HG03457 (cell line): ENCODE measurements around the gene SELENOS.

Experiments used
- ATAC-seq: cut with Tn5 transposase; IDR thresholded peaks from one replicate; pipeline ENCODE4 v1.9.1; 2021; ENCODE audit warnings: moderate number of reproducible peaks; ENCODE audit not compliant: unreplicated experiment

Gene SELENOS

DNA sequence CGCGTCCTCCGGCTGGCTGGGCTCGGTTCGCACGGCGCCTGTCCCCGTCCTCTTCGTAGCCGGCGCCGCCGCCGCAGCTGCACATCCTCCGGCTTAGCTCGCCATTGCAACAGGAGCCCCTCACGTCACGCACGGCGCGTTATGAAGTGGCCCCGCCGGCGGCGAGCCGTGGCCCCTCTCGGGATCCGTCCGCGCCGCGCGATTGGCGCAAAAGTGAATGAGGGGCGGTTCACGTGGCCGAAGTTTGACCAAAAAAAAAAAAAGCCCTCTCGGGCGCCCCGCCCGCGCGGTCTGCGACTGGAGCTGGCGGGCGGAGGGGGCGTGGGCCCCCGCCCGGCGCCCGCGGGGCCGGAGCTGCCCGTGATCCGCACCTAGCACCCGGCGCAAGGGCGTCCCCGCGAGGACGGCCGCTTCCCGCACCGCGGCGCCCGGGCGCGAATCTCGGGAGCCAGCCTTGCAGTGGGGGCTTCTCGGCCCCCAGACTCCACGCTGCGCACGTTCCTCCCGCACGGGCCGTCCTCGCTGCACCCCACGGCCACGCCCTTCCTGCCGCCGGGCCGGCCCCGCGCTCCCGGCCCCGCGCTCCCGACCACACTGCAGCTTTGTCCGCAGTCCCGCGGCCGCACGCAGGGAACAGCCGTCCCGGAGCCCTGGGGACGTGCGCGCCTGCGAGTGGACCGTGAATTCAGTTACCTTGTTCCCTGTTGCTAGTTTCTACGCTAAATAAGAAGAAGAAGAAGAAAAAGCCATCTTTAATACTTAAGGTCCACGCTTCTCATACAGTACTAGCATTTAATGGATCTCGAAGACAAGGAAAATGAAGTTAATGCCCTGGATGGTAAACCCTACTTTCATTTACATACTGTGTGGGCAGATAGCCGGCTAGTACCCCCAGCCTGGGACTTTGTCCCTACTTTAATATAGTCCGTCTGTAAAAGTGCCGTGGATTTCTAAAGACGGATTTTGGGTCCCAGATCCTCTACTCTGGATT is 25.2 kb downstream of the SELENOS start, which contains the start of gene CHSY1:
Gene CHSY1, minus strand, starts transcription at position 219 of the 991 bp plus-strand sequence. CDS start 592 bp downstream, outside the sequence.
- ATAC-seq: peak; percentile 60

DNA sequence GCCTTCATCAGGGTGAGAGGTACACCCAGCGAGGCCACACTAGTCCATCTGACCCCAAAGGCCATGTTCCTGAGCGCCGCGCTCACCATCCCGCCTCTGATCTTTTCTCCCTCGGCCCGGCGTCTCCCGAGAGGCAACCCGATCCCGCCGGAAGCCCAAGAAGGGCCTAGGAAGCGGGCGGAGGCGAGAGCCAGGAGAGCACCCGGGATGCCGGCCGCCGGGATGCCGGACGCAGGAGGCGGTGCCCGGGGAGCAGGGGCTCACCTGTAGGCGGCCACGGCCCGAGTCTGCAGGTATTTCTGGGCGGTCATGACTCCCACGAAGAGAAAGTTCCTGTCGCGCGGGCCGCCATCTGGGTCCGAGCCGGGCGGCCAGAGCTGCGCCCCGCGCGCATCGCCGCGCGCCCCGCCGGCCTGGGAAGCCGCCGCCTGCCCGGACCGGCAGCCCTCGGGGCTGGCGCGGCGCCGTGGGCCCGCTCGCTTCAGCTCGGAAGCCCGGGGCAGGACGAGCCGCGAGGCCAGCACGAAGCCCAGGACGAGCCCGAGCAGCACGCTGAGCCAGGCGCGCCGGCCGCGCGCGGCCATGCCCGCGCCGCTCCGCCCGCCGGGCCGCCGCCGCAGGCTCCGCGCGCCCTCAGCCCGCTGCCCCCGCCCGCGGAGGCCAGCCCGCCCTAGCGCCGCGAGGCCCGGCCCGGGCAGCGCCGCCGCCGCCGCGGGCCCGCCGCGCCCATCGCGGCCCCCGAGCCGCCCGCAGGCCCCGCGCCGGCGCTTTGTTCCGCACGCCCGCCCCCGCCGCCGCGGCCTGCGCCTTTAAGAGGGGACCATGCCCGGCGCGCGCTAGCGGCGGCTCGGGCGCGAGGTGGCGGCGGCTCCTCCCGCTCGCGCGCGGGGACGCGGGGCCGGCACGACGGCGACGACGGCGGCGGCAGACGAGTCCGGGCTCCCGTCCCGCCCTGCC is 26.1 kb downstream of the SELENOS start:
- peak; percentile 23 for ATAC-seq

GRCh38 chr15:101250341-101250831 is 26.9 kb downstream of the SELENOS start:
- ATAC-seq: no peak

- no peak for ATAC-seq
Observed at GRCh38 chr15:101248274-101248673, 29.0 kb downstream of the SELENOS start.

DNA sequence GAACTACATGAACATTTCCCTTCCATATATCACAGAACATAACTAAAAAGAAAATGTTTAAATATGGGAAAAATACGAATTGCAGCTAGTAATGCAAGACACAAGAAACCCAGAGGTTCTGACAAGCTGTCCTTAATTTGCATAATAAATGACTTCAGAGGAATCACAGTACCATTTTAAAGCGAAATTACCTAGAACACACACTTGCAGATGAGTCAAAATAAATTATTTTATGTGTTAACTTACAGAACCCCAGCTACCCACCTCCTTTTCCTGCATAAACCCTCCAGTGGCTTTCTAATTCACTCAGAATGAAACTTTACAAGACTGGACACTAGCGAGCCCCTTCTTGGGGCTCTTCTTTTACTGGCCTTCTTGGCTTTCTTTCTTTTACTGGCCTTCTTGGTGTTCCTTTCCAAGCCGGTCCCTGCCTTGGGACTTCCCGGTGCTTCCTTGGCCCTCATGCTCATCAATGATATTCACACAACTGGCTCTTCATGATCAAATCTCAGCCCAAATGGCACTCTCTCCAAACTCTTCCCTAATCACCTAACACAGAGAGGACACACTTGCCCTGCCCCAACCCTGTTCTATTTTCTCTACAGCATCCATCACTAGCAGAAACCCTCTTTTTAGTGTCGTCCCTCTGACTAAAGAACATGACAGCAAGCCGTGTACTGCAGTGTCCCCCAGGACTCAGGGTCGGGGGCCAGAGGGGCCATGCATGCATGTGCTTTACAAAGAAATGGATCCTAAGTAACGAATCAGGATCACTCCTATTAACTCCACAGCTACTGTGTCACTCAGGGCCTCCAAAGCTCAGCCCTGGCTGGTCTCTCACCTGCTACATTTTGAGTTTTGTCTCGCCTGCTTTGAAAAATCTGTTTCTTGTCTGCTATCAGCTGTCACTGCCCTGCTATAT is 30.2 kb downstream of the SELENOS start:
- ATAC-seq: no peak

DNA sequence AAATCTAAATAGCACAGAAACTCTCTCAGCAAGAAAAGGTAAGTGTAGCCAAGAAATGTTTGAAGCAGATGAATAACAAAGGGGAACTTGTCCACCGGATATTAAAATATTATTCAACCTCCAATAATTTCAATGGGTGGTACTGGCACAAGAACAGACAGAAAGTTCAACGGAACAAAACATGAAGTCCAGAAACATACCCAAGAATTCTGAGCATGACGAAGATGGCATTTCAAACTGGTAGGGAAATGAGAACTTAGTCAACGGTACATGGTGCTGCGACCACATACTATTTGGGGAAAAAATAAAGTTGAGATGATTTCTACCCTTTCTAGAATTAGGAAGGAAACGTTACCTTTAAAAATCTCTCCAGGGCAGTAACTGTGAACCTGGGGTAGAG is 30.9 kb downstream of the SELENOS start:
- no peak for ATAC-seq

DNA sequence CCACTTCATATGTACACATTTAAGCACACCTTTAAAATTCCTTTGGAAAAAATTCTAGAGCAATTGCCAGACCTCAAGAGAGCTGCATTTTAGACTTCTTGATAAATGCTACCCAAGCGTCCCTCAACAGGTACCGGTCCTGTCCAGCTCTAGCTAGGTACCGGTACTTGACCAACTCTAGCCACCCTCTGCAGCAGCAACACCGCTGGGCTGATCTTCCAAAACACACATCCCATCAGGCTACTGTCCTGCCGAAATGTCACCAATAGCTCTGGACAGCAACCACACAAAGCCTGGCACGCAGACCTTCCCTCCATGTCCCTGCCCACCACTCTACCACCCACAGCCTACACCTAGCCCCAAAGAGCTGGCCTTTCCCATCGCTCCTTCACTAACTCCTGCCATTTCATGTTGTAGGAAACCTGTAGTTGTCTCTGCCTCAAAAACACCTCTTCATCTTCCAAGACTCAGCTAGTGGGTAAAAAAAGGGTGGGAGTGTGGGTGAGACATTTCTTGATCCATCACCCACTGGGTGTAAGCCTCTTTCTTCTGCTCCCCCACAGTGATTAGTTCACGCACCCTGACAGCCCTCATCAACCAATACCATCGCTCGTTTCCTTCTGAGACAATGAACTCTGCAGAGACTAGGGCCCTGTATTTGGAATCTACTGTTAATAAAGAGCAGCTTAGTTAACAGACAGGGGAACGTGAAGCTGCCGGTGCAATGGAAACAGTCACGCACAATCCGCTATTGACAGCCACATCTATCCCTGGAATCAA is 32.2 kb downstream of the SELENOS start:
- ATAC-seq: no peak

GRCh38 chr15:101244036-101244781 is 33.1 kb downstream of the SELENOS start:
- ATAC-seq: no peak

DNA sequence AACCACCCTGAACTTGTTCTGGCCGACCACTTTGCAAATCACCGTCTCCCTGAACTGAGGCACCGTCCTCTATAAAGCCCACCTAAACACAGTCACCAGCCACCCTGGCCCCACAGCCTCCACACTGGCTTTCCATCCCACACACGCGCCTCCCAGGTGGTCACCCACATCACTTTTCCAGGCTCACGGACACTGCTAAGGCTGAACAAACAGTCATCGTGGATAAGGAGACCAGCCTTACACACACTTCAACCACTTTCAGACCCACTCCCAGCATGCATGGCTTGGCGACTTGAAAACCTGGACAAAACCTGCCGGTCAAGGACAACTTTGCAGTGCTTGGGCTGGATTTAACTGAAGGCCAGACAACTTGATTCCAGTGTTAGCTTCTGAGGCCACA is 33.9 kb downstream of the SELENOS start:
- ATAC-seq: no peak

GRCh38 chr15:101242999-101243336 is 34.3 kb downstream of the SELENOS start:
- ATAC-seq: no peak

DNA sequence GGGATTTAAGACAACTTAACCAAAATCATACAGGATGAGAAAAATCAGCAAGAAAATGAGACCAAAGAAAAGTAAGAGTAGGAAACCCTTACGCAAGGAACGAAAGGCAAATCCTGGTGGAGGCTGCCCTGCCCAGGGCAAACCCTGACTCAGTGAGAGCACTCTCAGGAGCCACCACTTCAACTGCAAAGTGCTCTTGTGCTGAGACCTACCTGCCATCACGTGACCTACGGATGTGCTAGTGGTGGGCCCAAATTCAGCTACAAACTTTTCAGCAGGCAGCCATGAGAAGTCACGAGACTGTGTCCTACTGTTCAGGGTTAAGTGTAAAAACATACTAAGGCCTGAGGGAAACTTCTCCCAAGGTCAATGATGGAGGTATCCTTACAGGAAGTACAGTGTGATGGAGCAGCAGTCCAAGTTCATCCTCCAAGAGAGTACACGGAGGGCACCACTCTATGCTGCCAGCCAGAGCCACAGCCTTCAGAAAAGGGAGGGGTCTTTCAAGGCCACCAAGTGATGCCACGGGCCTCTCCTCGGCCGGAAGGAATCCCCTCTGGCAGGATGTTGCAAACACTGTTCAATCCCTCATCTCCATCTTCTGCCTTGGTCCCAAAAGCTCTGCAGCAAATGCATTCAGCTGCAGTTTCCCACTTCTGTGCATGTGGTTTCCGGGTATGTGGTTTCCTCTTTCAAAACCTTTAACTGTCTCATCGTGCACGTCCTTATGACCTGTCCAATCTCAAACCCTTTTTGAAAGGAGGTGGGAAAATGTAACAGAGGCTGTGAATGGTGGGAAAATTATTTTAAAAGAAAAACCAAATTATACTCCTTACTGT is 34.9 kb downstream of the SELENOS start:
- ATAC-seq: peak; percentile 46

GRCh38 chr15:101240358-101240757 is 36.9 kb downstream of the SELENOS start:
- no peak for ATAC-seq

- no peak for ATAC-seq
Observed at GRCh38 chr15:101239724-101240136, 37.6 kb downstream of the SELENOS start.

GRCh38 chr15:101237251-101237650 is 40.0 kb downstream of the SELENOS start:
- ATAC-seq: no peak

GRCh38 chr15:101233651-101234280 is 43.5 kb downstream of the SELENOS start:
- ATAC-seq: no peak

- ATAC-seq: no peak
Observed at GRCh38 chr15:101232677-101233076, 44.6 kb downstream of the SELENOS start.

- no peak for ATAC-seq
Observed at GRCh38 chr15:101228313-101228712, 49.0 kb downstream of the SELENOS start.
